GM03348 (cell line): ENCODE results near the gene ZNF253.
"Not testable (repeated sequence)": the region's sequence is repeated elsewhere in the genome, so short reads cannot be mapped to it uniquely, and the experiment has no call there.

Experiments
- DNase-seq: peaks from one replicate; pipeline ENCODE4 v3.0.0; 2012; ENCODE audit warnings: low spot score

ZNF253 gene

DNA sequence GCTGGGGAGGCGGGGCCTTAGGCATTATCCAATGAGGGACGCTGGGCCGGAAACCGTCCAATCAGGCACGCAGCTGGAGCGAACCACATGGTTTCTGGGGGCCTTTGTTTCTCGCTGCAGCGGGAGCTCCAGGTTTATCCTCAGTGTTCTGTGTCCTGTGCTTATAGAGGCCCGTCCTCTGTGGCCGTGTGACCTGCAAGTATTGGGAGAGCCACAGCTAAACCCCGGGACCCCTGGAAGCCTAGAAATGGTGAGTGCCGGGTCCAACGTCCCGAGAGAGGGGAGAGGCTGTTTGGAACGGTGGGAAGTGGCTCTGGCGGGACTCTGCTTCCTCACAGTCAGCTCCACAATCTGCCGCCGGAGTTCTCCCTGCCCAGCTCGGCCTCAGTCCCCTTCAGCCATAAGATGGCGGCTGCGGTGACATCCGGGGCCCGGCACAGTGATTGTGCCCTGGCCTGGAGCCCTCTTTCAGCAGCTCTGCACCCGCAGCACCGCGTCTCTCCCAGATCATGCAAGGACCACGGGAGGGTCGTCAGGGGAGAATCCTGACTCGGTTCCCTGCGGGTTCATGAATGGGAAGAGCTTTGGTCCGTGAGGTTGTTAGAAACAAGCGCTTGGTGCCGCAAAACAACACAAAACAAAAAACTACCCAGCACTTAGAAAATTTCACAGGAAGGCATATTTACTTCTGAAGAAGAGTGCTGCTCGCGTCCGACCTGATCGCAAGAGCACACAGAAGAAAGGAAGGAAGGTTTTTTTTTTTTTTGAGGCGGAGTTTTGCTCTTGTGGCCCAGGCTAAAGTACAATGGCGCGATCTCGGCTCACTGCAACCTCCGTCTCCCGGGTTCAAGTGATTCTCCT is at the start of gene ZNF253:
ZNF253 (plus strand) TSS at position 133 of the 861 bp plus-strand sequence; CDS start at position 248, 115 bp downstream.
- DNase-seq = peak; percentile 97

DNA sequence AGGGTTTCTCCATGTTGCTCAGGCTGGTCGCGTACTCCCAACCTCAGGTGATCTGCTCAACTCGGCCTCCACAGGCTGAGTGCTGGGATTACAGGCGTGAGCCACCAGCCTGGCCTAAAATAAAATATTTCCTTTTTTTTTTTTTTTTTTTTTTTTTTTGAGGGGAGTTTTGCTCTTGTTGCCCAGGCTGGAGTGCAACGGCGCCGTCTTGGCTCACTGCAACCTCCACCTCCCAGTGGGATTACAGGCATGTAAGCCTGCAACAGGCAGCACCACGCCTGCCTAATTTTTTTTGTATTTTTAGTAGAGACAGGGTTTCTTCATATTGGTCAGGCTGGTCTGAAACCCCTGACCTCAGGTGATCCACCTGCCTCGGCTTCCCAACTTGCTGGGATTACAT is 49.0 kb upstream of the ZNF253 start:
- DNase-seq = no peak

DNA sequence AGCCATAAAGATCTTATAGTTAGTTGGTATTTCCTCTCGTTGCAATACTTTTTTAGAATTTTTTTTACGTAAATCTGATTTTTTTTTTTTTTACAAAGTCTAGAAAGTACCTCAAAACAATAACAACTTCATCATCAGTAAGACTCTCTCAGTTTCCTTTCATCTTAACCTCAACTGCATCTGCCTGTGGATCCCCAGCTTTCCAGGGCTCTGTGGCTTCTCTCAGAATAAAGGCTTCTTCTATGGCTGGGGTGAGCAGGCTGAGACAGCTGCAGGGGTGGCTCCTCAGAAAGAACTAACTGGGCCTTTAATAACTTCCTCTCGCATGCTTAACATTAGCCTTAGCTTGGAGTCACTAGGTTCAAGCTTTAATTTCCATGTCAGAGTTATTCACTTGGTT is 48.3 kb upstream of the ZNF253 start:
- no peak for DNase-seq

DNA sequence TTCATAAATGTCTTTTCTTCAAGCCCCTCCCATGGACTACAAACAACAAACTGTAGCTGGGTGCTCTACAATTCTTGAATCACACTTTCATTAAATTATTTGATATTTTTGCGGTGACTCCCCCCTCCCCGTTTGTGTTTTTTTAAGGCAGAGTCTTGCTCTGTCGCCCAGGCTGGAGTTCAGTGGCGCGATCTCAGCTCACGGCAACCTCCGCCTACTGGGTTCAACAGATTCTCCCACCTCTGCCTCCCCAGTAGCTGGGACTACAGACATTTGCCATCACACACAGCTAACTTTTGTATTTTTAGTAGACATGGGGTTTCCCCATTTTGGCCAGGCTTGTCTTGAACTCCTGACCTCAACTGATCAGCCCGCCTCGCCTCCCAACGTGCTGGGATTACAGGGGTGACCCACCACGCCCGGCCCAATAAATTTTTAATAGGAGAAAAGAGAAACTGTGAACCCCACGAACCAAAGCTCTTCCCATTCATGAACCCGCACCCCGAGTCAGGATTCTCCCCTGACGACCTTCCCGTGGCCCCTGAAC is 44.8 kb upstream of the ZNF253 start:
- no peak for DNase-seq

DNA sequence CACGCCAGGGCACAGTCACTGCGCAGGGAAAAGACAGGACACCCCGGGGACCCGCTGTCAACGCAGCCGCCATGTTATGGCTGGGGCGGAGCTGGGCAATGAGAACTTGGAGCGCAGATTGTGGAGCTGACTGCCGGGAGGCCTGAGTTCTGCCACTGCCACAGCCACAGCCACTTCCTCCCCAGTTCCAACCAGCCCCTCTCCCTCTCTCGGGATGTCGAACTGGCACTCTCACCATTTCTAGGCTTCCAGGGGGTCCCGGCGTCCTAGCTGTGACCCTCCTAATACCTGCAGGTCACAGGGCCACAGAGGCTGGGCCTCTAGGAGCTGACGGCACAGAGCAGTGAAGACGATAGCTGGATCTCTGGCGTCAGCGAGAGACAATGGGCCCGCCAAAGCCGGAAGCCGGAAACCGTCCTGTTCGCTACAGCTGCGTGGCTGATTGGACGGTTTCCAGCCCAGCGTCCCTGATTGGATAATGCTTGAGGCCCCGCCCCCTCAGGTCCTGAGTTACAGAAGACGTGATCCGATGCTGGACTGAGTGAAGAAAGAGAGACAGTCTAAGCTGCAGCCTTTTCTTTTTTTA is 44.2 kb upstream of the ZNF253 start, which contains the start of gene ZNF506:
ZNF506 (minus strand) TSS at position 385 of the 586 bp plus-strand sequence; CDS start at position 238, 147 bp downstream.
- DNase-seq = peak; percentile 90

DNA sequence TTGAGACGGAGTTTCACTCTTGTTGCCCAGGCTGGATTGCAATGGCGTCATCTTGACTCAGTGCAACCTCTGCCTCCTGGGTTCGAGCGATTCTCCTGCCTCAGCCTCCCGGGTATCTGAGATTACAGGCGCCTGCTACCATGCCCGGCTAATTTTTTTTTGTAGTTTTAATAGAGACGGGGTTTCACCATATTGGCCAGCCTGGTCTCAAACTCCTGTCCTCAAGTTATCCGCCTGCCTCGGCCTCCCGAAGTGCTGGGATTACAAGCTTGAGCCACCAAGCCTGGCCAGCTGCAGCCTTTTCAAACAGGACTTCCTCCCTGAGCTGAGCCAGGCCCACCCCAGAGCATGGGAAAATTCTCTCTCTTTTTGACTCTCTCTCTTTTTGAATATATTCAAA is 43.7 kb upstream of the ZNF253 start:
- not testable (repeated sequence) for DNase-seq

DNA sequence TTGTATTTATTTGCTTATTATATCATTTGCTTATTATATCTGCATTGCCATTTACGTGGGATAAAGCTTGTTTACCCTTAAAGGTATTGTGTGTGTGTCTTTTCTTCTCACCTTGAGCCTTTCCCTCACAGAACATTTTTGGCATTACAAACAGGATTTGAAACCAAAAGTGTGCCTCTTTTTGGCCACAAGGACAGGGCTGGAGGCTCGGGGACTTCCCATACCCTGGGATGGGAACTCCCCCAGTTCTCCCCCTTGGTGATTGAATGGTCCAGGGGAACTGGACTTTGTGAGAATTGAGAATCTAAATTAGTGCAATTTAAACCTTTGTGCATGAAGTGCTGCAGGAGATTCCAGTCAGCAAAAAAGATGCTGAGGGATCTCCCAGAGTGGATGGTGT is 41.8 kb upstream of the ZNF253 start:
- DNase-seq = no peak

DNA sequence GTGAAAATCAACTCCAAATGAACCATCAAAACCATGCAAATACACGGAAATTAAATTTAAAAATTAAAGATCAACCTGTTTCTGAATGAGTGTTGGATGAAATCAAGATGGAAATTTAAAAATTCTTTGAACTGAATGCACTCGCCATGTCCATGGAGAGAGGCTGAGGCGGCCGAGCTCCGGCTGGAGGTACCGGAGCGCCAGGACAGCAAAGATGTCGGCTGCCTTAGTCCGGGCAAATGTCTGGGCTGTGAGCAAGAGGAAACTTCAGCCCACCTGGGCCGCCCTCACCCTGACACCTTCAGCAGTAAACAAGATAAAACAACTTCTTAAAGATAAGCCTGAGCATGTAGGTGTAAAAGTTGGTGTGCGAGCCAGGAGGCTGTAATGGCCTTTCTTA is 38.8 kb upstream of the ZNF253 start:
- no peak for DNase-seq

DNA sequence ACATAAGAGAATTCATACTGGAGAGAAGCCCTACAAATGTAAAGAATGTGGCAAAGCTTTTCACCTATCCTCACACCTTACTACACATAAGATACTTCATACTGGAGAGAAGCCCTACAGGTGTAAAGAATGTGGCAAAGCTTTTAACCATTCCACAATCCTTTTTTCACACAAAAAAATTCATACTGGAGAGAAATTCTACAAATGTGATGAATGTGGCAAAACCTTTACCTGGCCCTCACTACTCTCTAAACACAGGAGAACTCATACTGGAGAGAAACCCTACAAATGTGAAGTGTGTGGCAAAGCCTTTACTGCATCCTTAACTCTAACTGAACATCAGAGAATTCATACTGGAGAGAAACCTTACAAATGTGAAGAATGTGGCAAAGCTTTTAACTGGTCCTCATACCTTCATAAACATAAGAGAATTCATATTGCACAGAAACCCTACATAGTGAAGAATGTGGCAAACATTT is 30.1 kb upstream of the ZNF253 start:
- DNase-seq = no peak

DNA sequence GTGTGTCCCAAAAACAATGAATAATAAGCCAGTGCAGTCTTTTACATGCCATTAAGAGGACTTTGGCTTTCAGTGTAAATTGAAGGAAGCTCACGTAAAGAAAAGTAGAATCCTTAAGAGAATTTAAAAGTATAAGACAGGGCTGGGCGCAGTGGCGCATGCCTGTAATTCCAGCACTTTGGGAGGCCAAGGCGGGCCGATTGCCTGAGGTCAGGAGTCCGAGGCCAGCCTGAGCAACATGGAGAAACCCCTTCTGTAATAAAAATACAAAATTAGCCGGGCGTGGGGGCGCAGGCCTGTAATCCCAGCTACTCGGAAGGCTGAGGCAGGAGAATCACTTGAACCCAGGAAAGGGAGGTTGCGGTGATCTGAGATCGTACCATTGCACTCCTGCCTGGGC is 17.9 kb upstream of the ZNF253 start:
- DNase-seq = no peak

DNA sequence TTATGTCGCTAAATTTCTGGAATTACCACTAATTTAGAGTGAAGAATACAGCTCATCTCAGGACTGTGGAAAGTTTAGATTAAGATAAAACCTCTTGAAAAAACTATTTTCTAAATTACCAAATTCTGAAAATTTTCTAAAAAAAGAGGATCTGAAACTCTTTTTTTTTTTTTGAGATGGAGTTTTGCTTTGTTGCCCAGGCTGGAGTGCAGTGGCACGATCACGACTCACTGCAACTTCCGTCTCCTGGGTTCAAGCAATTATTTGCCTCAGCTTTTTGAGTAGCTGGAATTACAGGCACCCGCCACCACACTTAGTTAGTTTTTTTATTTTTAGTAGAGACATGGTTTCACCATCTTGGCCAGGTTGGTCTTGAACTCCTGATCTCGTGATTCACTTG is 16.6 kb upstream of the ZNF253 start:
- no peak for DNase-seq

DNA sequence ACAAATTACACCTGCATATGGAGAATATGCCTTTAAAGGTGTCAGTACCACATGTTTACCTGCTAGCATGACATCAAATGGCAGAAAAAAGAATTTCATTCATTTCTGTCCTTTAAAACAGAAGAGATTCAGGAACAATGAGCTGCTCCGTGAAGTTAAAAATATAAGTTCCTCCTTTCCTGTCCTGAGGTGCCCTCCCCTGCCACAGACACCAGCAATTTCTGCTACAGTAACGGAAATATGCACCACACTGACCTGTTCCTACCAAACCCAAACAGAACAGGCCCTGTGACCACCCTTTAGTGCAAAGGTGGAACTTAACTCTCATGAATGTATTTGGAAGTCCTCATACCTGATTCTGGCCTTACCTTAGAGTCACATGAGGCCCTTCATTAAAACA is 13.9 kb upstream of the ZNF253 start:
- not testable (repeated sequence) for DNase-seq

DNA sequence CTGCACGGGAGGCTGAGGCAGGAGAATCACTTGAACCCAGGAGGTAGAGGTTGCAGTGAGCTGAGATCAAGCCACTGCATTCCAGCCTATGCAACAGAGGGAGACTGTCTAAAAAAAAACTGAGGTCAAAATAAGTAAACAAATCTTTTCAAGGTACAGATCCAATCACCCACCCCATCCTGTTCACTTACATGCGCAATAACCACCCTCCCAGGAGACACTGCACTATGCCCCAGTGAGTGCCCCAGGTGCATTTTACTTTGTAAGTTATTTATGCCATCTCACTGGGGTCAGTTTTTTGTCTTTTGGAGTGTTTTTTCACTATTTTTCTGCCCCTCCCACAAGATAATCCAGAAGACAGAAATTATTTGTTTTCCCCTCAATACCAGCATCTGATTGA is 6.9 kb upstream of the ZNF253 start:
- no peak for DNase-seq

DNA sequence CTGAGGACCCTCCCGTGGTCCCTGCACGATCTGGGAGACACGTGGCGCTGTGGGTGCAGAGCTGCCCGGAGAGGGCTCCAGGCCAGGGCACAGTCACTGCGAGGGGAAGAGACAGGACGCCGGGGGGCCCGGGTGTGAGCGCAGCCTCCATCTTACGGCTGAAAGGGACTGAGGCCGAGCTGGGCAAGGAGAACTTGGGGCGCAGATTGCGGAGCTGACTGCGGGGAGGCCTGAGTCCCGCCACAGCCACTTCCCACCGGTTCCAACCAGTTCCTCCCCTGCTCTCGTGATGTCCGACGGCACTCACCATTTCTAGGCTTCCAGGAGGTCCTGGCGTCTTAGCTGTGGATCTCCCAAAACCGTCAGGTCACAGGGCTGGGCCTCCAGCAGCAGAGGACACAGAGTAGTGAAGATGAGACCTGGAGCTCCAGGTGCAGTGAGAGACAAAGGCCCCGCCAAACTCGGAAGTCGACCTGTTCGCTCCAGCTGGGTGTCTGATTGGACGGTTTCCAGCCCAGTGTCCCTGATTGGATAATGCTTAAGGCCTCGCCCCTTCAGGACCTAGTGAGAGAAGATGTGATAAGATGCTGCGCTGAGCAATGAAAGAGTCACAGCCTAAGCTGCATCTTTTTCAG is 4.8 kb upstream of the ZNF253 start:
- DNase-seq = peak; percentile 2

DNA sequence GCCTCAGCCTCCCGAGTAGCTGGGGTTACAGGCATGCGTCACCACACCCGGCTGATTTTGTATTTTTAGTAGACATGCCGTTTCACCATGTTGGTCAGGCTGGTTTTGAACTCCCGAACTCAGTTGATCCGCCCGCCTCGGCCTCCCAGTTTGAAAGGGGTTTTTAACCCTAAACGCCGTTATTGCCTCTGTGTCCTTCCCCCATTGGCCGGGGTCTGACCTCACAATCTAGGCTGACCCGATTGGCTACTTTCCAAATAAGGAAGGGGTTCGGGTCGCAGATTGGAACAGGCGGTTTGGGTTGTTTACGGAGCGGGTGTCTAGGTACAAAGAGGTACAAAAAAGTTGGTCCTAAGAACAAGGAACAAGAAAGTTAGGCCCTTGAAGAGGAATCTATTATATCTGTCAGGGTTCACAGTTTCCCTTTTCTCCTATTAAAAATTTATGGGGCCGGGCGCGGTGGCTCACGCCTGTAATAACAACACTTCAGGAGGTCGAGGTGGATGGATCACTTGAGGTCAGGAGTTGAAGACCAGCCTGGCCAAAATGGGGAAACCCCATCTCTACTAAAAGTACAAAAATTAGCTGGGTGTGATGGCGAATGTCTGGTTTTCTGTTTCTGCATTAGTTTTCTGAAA is 1.0 kb downstream of the ZNF253 start:
- DNase-seq = peak; percentile 14

DNA sequence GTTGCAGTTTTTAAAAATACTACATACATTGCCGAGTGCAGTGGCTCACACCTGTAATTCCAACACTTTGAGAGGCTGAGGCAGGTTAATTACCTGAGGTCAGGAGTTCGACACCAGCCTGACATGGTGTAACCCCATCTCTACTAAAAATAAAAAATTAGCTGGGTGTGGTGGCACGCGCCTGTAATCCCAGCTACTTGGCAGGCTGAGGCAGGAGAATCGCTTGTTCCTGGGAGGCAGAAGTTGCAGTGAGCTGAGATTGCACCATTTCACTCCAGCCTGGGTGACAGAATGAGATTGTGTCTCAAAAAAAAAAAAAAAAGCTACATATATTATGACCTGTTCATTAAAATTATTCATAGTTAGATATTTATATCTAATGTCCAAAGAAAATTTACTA is 4.4 kb downstream of the ZNF253 start:
- not testable (repeated sequence) for DNase-seq

DNA sequence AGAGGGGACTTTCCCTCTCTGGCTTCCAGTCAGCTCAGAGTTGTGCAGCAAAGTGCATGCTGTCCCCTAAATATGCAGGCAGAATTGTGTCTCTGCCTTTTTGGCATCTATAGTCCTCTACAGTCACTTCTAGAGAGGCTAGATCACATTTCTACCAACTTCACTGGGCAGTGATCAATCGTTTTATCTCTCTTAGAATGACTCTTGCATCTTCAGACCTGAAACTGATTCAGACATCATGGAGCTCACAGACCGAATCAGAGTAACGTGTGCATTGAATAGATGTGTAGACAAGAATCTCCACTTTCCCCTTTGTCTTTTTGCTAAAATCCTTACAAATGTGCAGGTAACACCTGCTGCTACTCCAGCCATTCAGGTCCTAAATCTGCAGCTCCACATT is 6.2 kb downstream of the ZNF253 start:
- no peak for DNase-seq

DNA sequence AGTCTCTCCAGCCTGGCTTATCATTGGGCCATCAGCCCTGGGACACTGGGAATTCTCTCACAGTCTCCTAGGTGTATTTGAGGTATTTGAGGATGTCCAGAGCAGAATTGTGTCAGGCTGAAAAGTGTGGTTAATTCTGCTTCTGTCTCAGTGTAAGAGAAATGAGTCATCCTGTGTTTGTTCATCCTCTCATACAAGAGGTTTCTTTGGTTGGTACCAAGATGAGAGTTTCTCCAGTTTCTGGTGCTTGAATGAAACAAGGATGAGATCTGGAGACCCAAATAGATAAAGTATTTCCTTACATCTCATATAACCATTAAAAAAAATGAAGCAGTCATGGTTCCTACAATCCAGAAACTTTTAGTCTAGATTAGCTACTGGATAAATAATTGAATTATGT is 7.7 kb downstream of the ZNF253 start:
- DNase-seq = no peak

DNA sequence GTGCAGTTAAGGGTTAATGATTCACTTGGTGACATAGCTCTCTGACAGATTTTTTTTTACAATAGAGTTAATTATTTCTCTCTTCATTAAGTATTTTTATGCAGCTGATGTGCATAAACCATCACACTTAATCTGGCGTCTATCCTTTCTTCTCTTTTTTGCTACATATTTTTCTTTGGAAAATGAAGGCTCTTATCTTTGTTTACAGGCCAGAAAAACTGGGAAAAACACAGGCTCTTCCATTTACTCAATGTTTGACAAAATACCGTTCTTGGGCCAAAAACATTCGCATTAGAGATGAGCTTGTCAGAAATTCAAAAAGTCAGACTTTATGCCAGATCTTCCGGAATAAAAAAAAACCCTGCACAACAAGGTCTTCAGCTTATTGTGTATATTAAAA is 12.0 kb downstream of the ZNF253 start:
- DNase-seq = no peak

DNA sequence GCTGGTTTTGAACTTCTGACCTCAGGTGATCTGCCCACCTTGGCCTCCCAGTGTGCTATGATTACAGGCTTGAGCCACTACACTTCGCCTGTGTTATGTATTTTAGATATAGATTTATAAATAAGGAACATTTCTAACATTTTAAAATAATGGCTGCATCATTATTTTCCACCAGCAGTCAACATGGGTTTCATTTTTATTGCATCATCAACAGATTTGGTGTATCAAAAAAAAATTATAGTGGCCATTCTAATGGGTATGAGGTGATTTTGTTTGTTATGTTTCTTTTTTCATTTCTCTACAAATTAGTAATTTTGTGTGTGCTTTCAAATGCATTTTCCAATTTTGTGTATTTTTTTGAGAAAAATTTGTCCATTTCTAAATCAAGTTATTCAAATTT is 18.9 kb downstream of the ZNF253 start:
- no peak for DNase-seq

DNA sequence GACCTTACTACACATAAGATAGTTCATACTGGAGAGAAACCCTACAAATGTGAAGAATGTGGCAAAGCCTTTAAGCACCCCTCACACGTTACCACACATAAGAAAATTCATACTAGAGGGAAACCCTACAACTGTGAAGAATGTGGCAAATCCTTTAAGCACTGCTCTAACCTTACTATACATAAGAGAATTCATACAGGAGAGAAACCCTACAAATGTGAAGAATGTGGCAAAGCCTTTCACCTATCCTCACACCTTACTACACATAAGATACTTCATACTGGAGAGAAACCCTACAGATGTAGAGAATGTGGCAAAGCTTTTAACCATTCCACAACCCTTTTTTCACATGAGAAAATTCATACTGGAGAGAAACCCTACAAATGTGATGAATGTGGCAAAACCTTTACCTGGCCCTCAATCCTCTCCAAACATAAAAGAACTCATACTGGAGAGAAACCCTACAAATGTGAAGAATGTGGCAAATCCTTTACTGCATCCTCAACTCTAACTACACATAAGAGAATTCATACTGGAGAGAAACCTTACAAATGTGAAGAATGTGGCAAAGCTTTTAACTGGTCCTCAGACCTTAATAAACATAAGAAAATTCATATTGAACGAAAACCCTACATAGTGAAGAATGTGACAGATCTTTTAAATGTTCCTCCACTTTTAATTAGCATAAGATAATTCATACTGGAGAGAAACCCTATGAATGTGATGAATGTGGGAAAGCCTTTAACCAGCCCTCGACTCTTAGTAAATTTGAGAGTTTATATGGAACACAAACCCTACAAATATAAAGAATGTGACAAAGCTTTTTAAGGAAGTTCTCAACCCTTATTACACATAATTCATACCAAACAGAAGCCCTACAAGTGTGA is 26.6 kb downstream of the ZNF253 start:
- DNase-seq = not testable (repeated sequence)
